ENCODE data around the gene ANKRD22.

The ANKRD22 gene

DNA sequence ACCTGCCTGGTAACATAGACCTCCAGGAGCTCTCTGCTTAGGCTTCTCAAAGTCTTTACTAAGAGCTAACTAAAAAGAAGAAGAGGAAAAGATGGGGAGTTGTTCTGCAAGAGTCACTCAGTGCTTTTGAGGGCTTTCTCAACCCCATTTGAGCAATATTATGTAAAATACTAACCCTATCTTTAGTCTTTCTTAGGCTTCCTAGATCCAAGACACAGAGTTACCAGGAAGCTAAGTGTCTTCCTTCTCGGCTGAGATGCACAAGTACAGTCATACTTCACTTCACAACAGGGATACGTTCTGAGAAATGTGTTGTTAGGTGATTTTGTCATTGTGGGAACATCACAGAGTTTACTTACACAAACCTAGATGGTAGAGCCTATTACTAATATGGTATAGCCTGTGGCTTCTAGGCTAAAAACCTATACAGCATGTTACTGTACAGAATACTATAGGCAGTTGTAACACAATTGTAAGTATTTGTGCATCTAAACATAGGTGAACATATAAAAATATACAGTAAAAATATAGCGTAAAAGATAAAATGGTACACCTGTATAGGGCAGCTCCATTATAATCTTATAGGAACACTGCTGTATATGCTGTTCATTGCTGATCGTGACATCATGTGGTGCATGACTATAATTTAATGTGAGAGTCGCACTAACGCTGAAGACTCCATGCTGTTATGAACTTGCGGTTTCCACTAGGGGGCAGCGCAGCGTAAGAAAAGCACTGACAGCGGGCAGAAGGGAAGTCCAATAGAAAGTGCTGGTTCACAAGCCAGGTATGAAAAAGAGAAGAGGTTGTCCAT is 16.3 kb downstream of the ANKRD22 start:
- peak; percentile 91 for DNase-seq

- DNase-seq = peak; percentile 66
Observed at GRCh38 chr10:88833723-88834122, 17.9 kb downstream of the ANKRD22 start.

DNA sequence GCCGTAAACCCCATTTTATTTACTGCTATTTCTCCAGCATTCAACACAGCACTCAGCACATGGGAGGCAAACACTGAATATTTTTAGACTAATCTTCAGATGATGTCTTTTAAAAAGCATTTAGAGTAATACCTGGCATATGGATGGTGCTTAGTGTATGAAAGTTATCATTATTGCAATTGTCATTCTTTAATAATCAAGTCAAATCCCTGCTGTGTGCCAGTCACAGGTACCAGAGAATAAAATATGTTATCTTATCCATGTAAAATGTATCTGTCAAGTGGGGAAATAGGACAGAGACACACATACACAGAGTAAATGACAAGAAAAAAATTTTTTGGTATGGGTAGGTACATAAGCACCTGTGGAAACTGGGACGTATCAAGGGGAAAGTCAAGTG is 18.5 kb downstream of the ANKRD22 start:
- DNase-seq = no peak

GRCh38 chr10:88832376-88832775 is 19.3 kb downstream of the ANKRD22 start:
- no peak for DNase-seq

GRCh38 chr10:88831709-88832108 is 19.9 kb downstream of the ANKRD22 start:
- no peak for DNase-seq

DNA sequence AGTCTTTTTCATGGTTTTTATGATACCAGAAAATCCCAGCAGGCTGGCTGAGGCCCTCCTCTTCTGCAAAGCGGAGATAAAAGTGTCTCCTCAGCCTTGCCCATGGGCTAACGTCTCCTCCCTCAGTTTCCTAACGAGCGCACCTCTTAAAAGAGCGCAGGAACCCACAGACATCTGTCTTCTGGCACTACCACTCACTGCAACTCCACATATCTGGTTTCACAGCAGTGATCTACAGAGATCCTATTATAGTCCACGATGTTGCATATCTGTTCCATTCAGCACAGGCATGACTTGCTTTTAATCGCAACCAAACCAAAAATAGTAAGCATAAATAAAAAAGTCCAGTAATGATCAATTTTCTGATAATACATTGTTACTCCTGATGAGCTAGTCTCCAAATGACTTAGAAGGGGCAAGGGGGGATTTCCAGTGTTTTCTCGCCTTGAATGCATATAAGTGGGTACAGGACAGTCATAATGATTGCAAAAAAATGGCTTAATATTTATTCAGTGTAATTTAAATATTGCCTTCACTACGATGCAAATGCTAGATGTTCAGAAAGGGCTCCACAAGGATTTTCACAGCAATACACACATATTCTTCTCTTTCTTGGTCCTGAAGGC is 20.9 kb downstream of the ANKRD22 start:
- DNase-seq = no peak

DNA sequence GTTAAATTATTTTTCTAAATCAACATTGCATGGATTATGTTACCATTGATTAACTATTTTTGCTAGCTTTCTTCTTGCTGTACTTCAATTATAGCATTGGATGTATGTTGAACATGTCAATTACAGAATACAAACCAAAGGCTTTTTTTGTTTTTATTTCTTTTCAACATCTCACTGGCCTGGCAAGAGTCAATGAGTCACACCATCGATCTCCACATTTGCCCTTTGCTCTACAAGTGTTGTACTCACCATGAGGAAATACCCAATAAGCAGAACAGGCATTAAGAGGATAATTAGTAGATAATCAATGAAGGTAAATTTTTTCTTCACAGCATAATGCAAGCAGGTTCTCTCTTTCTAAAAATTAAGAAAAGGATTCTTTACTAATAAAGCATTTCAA is 23.3 kb downstream of the ANKRD22 start:
- no peak for DNase-seq

- DNase-seq = no peak
Observed at GRCh38 chr10:88827671-88828070, 24.0 kb downstream of the ANKRD22 start.

DNA sequence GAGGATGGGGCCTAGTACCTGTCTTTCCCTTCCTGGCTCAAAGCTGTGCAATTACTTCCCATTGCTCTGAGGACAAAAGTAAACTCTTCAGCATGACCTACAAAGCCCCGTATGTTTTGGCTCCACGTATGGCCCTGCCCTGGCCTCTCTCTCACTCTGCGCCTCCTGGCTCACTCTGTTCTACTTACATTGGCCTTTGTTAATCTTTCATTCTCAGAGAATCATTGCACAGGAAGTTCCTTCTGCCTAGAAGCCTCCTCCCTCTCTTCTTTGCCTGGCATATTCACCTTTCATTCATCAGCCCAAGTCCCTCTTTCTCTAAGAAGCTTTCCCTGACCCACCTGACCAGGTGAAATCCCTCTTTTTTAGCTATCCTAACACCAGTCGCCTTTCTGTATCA is 25.3 kb downstream of the ANKRD22 start:
- DNase-seq = no peak

DNA sequence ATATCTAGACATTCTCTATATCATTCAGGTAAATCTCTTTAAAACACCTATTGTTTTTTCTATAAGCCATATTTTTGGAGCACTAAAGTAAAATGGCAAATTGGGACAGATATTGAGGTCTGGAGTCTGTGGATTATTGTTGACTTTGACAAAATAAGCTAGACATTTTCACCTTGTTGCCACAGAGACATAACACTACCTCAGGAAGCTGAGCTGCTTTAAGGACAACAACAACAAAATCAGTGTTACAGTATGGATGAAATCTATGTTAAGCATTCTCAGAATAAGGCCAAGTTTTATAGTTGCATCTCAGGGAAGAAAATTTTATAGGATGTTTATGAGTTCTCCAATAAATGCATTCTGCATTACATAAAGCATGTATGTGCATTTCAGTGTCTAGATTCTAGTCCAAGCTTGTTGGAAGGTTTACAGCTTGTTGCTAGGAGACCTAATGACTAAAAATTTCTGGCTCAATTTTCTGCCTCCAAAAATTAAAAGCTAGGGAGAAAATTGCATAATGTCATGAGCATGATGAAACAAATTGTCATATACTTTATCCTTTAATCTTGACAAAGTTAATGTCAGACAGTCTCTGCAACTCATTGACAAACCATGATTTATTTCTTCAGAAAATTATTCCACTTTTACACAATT is 30.8 kb downstream of the ANKRD22 start:
- no peak for DNase-seq

- DNase-seq = no peak
Observed at GRCh38 chr10:88819290-88819689, 32.4 kb downstream of the ANKRD22 start.

- DNase-seq = no peak
Observed at GRCh38 chr10:88813200-88813599, 38.4 kb downstream of the ANKRD22 start.

DNA sequence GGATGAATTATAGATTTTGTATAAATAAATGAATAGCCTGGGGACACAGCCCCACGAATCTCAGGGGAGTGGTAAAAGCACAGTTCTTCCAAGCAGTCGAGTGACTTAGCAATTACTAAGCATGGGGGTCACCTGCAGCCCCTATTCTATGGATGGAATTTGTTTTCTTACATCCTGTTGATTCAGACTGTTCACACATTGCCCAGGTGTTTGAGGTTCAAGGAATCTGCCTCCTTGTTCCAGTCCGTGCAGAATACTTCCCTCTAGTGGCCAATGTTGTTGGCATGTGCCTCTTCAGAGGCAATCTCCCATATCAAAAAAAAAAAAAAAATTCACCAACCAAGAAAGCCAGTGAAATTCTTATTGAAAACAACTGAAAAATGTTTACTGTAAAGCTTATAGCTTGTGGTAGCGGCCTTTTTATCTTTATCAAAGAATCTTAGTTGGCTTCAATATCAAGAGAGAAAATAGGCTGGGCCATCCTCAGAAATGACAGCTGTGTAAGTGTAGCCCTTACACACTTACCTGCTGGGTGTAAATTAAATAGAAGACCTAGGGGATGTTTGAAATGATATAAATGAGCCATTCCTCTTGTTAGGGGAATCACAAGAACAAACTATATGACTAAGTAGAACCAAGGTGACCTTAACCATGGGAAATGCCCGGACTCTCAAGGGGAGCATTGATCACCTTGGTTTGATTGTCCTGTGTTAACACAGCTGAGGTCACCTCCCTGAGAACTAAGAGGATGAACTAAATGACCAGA is 41.3 kb downstream of the ANKRD22 start:
- peak; percentile 63 for DNase-seq

- no peak for DNase-seq
Observed at GRCh38 chr10:88809621-88810020, 42.0 kb downstream of the ANKRD22 start.

GRCh38 chr10:88805924-88806323 is 45.7 kb downstream of the ANKRD22 start:
- no peak for DNase-seq

GRCh38 chr10:88805361-88805760 is 46.3 kb downstream of the ANKRD22 start:
- no peak for DNase-seq

GRCh38 chr10:88804083-88804812 is 47.4 kb downstream of the ANKRD22 start:
- DNase-seq = no peak

DNA sequence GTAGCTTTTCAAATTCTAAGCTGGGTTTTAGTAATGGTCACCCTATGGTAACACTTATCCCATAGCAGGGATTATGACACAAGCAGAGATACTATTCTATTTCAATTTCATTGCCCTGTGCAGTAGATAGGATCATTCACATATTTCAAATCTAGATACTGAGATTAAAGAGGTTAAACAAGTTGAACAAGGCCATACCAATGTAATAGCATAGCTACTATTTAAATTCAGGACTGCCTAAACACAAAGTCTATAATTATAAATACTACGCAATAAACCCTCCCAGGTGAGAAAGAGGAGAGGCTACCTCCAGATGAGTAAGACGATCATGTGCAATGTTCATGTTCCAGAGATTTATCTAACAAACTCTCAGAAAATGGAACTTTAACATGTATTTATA is 48.0 kb downstream of the ANKRD22 start:
- DNase-seq = no peak

DNA sequence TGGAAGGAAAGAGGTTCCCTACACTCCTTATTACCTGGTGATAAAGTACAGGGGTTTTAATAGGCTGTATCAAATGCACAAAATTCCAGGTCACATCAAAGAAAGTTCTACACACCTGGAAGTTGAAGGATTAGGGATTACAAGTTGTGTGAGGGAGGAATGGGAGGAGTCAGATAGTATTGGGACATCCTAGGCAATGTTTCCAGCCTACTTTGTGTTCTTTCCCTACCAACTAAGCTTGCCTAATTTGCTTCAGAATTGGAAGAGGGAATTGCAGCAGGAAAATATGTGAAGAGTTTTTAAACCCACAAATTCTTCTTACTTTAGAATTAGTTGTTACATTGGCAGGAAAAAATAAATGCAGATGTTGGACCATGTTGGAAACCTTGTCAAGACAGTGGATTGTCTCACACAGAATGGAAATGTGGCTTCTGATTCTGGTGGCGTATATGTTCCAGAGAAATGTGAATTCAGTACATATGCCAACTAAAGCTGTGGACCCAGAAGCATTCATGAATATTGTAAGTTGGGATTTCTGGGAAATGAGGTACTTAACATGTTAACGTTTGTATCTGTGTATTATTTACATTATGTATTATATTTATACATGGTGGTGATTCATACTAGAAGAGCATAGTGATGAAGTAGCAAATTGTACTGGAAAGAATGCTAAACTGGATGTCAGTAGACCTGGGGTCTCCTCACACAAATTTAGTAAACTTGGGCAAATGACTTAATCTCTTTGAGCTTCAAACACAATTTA is 48.9 kb downstream of the ANKRD22 start, which contains the start of gene LIPM:
TSS of gene LIPM (plus strand) at position 208 of the 763 bp plus-strand sequence. CDS start at position 375, 167 bp downstream.
- no peak for DNase-seq

- DNase-seq = no peak
Observed at GRCh38 chr10:88800152-88801125, 51.2 kb downstream of the ANKRD22 start.

Measured in suppressor macrophage treated with lipopolysaccharide for 4 hours (primary cell).